CD4-positive, alpha-beta memory T cell (primary cell): ENCODE data around the gene BCAS4. TPM values are rescaled to one million over a fixed set of nuclear protein-coding genes. Genes with fewer than 3 reads are reported as not detected.
A peak's percentile ranks its signal among the peaks of the same experiment; 100 is the strongest.

Experiments
- CTCF ChIA-PET: fragments of 350-600 bp; sonication (Branson Sonifier 250); formaldehyde crosslinking; loops from one replicate; lab custom pipeline; 2021; ENCODE audit warnings: inconsistent platforms; ENCODE audit not compliant: partially characterized antibody; lab: Charles Lee
- POLR2A ChIA-PET: fragments of 350-600 bp; sonication (Branson Sonifier 250); formaldehyde crosslinking; loops from one replicate; lab custom pipeline; 2021; ENCODE audit not compliant: partially characterized antibody; lab: Charles Lee
- DNase-seq, 5 donors: peaks; one replicate each; pipeline versions ENCODE4 v3.0.0 to v3.0.0-alpha.2; 2020 to 2022; ENCODE audit warnings: mixed read lengths in 1 of 5
- H3K27ac ChIP-seq: one replicate; pipeline ENCODE4 v1.7.0; 2013; ENCODE audit warnings: low read depth, low read length
- H3K27me3 ChIP-seq: 2 replicates; pipeline ENCODE4 v1.7.0; 2013; ENCODE audit warnings: mild to moderate bottlenecking, low read length, moderate library complexity; ENCODE audit not compliant: insufficient read depth
- H3K36me3 ChIP-seq: 2 replicates; pipeline ENCODE4 v1.7.0; 2013; ENCODE audit warnings: mild to moderate bottlenecking, low read length, moderate library complexity; ENCODE audit not compliant: insufficient read depth
- H3K4me1 ChIP-seq: 2 replicates; pipeline ENCODE4 v1.7.0; 2013; ENCODE audit warnings: mild to moderate bottlenecking, low read length, moderate library complexity; ENCODE audit not compliant: insufficient read depth
- H3K4me3 ChIP-seq, 2 donors: one replicate each; pipeline ENCODE4 v1.7.0; 2013; ENCODE audit warnings: low read length in 2 of 2, mild to moderate bottlenecking in 1 of 2
- H3K9me3 ChIP-seq, 2 donors: one replicate each; pipeline ENCODE4 v1.7.0; 2013; ENCODE audit warnings: low read length in 2 of 2, control low read depth in 1 of 2; ENCODE audit not compliant: control insufficient read depth in 1 of 2
- H3K27ac Mint-ChIP-seq, 7 donors: one replicate each; pipeline ENCODE4 v1.8.0; 2020 to 2021; ENCODE audit warnings: mixed read lengths in 7 of 7, mild to moderate bottlenecking in 6 of 7, inconsistent platforms in 3 of 7, moderate library complexity in 3 of 7
- H3K27me3 Mint-ChIP-seq, 2 donors: one replicate each; pipeline ENCODE4 v1.8.0; 2020 to 2021; ENCODE audit warnings: mixed read lengths in 2 of 2
- H3K36me3 Mint-ChIP-seq, 2 donors: one replicate each; pipeline ENCODE4 v1.8.0; 2020 to 2021; ENCODE audit warnings: mixed read lengths in 2 of 2, inconsistent platforms in 1 of 2, mild to moderate bottlenecking in 1 of 2
- H3K4me1 Mint-ChIP-seq, 4 donors: one replicate each; pipeline ENCODE4 v1.8.0; 2020 to 2021; ENCODE audit warnings: mixed read lengths in 4 of 4, mild to moderate bottlenecking in 1 of 4
- H3K4me3 Mint-ChIP-seq, 8 donors: one replicate each; pipeline ENCODE4 v1.8.0; 2020 to 2021; ENCODE audit warnings: mixed read lengths in 8 of 8, mild to moderate bottlenecking in 7 of 8, moderate library complexity in 6 of 8, inconsistent platforms in 3 of 8
- H3K9me3 Mint-ChIP-seq, 8 donors: one replicate each; pipeline ENCODE4 v1.8.0; 2020 to 2021; ENCODE audit warnings: mixed read lengths in 8 of 8, mild to moderate bottlenecking in 5 of 8, inconsistent platforms in 3 of 8, moderate library complexity in 1 of 8
- intact Hi-C: fragments of 100-400 bp; cut with micrococcal nuclease; formaldehyde crosslinking; loops from one replicate; pipeline ENCODE4 v1.15.1; 2023
- polyA plus RNA-seq, 2 donors: library from polyadenylated mRNA; unstranded; fragments of 300-500 nt; fragmentation: Illumina TruSeq; gene quantifications; one replicate each; pipeline ENCODE4 v1.2.3, GENCODE V29; 2021
- total RNA-seq, 2 experiments: library from RNA; stranded (reverse); gene quantifications; one replicate each; pipeline ENCODE4 v1.2.3, GENCODE V29; 2021

BCAS4 gene
- total and polyA plus RNA-seq, 4 experiments from 2014 or later, result 10.8 to 17.8 (median 16.1) TPM

DNA sequence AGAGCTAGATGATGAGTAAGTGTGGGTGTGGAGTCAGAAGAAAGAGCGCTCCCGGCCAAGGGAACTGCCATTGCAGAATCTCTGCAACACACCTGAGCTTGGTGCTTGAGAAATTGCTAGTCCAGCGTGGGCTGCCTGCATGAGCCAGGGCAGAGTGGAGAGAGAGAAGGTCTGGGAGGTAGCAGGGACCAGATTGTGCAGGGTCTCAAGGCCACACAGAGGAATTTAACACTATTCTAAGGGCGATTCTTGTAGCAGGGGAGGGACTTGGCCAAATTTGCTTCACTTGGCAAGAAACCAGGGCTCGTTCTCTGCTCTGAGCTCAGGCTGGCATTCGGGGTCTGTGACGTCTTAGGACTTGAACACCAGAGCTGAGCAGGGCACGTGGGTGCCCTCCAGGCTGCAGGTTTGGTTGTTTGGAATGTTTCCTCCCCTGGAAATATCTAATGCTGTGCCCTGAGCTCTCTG, 53.5 kb downstream of the BCAS4 start:
- H3K4me1 ChIP-seq, result peaks cover 8% of the 10 kb centered on the region
- Mint-ChIP-seq H3K4me1 (peaks cover 0 to 1% (median 0%) of the 10 kb centered on the region in 4 donors), H3K27me3 (no peaks in the 10 kb centered on the region), H3K36me3 (no peaks in the 10 kb centered on the region), H3K4me3 (no peak overlapping the region), H3K9me3 (no peaks in the 10 kb centered on the region), H3K27ac (peak overlapping the region in 2 of 7 donors; percentile 9 to 28)
- H3K9me3 ChIP-seq, result no peaks in the 10 kb centered on the region
- DNase-seq, result no peak
- no peak overlapping the region for H3K4me3 ChIP-seq
- no peak overlapping the region for H3K27ac ChIP-seq
- ChIA-PET POLR2A (interaction anchor here (0.6 kb wide), 1 partner anchor 507 kb away, joined by 3 read pairs; no protein-coding TSS in a partner anchor), CTCF (interaction anchor here (0.8 kb wide), 1 partner anchor 83 kb away, joined by 3 read pairs; the partner anchor contains the start of gene ADNP)
- H3K36me3 ChIP-seq, result no peaks in the 10 kb centered on the region
- intact Hi-C loops, result no loop called here
- H3K27me3 ChIP-seq, result no peaks in the 10 kb centered on the region

- H3K4me1 Mint-ChIP-seq, result peaks cover 0 to 1% (median 0%) of the 10 kb centered on the region in 4 donors
- H3K27ac Mint-ChIP-seq, result no peak overlapping the region
- H3K27ac ChIP-seq, result no peak overlapping the region
- CTCF ChIA-PET, result interaction anchor here (0.8 kb wide), 1 partner anchor 82 kb away, joined by 3 read pairs; the partner anchor contains the start of gene ADNP
- H3K27me3 ChIP-seq, result no peaks in the 10 kb centered on the region
- peaks cover 8% of the 10 kb centered on the region for H3K4me1 ChIP-seq
- POLR2A ChIA-PET, result no interaction called here
- no peaks in the 10 kb centered on the region for H3K9me3 ChIP-seq
- H3K36me3 Mint-ChIP-seq, result no peaks in the 10 kb centered on the region
- intact Hi-C loops, result no loop called here
- no peaks in the 10 kb centered on the region for H3K27me3 Mint-ChIP-seq
- no peak overlapping the region for H3K4me3 ChIP-seq
- no peak for DNase-seq
- H3K9me3 Mint-ChIP-seq, result no peaks in the 10 kb centered on the region
- H3K4me3 Mint-ChIP-seq, result no peak overlapping the region
- no peaks in the 10 kb centered on the region for H3K36me3 ChIP-seq
These were observed 54.2 kb downstream of the BCAS4 start for GRCh38 chr20:50848846-50849673.

- no peaks in the 10 kb centered on the region for H3K36me3 Mint-ChIP-seq
- Histone ChIP-seq H3K27me3 (no peaks in the 10 kb centered on the region), H3K4me3 (no peak overlapping the region), H3K27ac (no peak overlapping the region), H3K9me3 (no peaks in the 10 kb centered on the region), H3K4me1 (no peaks in the 10 kb centered on the region), H3K36me3 (no peaks in the 10 kb centered on the region)
- peaks cover 0 to 2% (median under 1%) of the 10 kb centered on the region in 4 donors for H3K4me1 Mint-ChIP-seq
- no peak overlapping the region for H3K4me3 Mint-ChIP-seq
- no peak overlapping the region for H3K27ac Mint-ChIP-seq
- CTCF ChIA-PET, result no interaction called here
- H3K27me3 Mint-ChIP-seq, result no peaks in the 10 kb centered on the region
- peaks cover 0 to 1% (median 0%) of the 10 kb centered on the region in 8 donors for H3K9me3 Mint-ChIP-seq
- no peak for DNase-seq
- POLR2A ChIA-PET, result no interaction called here
- intact Hi-C loops, result no loop called here
These were observed 55.9 kb downstream of the BCAS4 start for GRCh38 chr20:50850721-50851286.

DNA sequence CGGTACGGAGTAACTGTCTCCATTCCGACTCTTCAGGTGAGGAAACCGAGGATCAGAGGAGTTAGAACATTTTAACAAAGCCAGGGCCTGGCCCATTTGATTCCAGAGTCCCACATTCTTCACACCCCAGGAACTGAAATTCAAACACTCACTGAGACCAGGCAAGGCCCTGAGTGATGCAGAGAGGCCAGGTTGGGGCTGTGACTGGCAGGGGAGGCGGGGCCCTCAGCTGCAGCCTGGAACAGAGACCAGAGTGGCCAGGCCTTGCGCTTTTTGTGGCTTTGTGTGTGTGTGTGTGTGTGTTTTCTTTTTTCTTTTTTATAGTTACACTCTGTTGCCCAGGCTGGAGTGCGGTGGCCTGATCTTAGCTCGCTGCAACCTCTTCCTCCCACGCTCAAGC, 57.2 kb downstream of the BCAS4 start:
- CTCF ChIA-PET, result interaction anchor here (0.6 kb wide), 1 partner anchor 65 kb away, joined by 3 read pairs; no protein-coding TSS in a partner anchor
- intact Hi-C loops, result no loop called here
- peak overlapping the region in 1 of 7 donors; percentile 83 for H3K27ac Mint-ChIP-seq

GRCh38 chr20:50854506-50855249, 59.8 kb downstream of the BCAS4 start:
- no peak overlapping the region for H3K4me3 Mint-ChIP-seq
- DNase-seq, result no peak
- no peaks in the 10 kb centered on the region for H3K4me1 ChIP-seq
- H3K36me3 Mint-ChIP-seq, result no peaks in the 10 kb centered on the region
- H3K27me3 Mint-ChIP-seq, result no peaks in the 10 kb centered on the region
- no peaks in the 10 kb centered on the region for H3K27me3 ChIP-seq
- POLR2A ChIA-PET, result no interaction called here
- peaks cover 0 to 2% (median 0%) of the 10 kb centered on the region in 8 donors for H3K9me3 Mint-ChIP-seq
- H3K9me3 ChIP-seq, result no peaks in the 10 kb centered on the region
- H3K4me1 Mint-ChIP-seq, result peaks cover 0 to 2% (median under 1%) of the 10 kb centered on the region in 4 donors
- H3K36me3 ChIP-seq, result no peaks in the 10 kb centered on the region
- intact Hi-C loops, result no loop called here
- H3K4me3 ChIP-seq, result no peak overlapping the region
- H3K27ac ChIP-seq, result no peak overlapping the region
- no peak overlapping the region for H3K27ac Mint-ChIP-seq
- CTCF ChIA-PET, result no interaction called here

More for the DNA sequence above, 57.2 kb downstream of the BCAS4 start:
- Histone ChIP-seq H3K36me3 (no peaks in the 10 kb centered on the region), H3K27ac (no peak overlapping the region), H3K4me3 (no peak overlapping the region), H3K27me3 (no peaks in the 10 kb centered on the region), H3K9me3 (no peaks in the 10 kb centered on the region), H3K4me1 (no peaks in the 10 kb centered on the region)
- Mint-ChIP-seq H3K4me3 (no peak overlapping the region), H3K27me3 (no peaks in the 10 kb centered on the region), H3K4me1 (peaks cover 0 to 2% (median under 1%) of the 10 kb centered on the region in 4 donors), H3K36me3 (no peaks in the 10 kb centered on the region), H3K9me3 (peaks cover 0 to 2% (median 0%) of the 10 kb centered on the region in 8 donors)
- DNase-seq, result no peak
- POLR2A ChIA-PET, result no interaction called here

DNA sequence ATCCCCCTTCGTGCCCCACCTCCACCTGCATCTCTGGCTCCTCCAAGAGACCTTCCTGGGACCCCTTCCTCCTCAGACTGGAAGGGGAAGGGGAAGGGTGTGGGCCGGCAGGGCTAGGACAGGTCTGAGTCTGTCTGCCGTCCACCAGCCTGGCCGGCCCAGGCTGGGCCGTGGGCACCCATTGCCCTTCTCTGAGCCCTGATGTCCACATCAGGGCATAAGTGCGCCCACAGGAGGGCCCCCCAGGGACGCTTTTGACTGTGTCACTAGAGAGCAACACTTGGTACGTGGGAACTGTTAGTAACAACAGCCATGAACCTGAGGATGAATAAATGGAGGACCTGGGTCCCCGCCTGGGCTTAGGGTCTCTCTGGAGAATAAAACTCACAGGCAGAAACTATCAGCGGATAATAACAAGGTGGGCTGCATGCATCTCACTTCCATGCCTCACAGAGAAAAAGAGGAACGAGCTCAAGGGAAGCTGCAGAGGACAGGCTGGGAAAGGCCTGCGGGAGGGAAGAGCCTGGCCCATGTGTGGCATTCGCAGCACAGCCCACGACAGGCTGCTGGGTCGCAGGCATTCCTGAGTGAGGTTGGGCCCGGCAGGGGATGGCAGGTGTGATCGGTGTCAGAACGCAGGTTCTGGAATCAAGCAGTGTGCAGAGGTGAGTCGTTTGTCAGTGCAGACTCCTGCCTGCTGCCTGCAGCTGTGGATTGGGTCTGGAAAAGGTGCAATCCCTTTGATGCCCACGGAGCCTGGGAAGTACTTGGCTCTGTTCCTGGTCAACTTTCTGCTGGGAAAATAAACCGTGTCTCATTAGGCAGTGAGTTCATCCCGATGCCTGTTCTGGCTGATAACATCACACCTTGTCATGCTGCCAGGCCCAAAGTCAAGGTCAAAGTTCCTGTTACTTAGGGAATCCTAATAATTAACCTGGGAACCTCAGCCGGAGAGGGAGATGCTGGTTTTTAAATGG, 60.9 kb downstream of the BCAS4 start:
- ChIA-PET POLR2A (no interaction called here), CTCF (no interaction called here)
- H3K36me3 Mint-ChIP-seq, result no peaks in the 10 kb centered on the region
- peaks cover 0 to 2% (median under 1%) of the 10 kb centered on the region in 4 donors for H3K4me1 Mint-ChIP-seq
- no peaks in the 10 kb centered on the region for H3K9me3 ChIP-seq
- H3K27ac ChIP-seq, result no peak overlapping the region
- H3K27ac Mint-ChIP-seq, result no peak overlapping the region
- intact Hi-C loops, result no loop called here
- DNase-seq, result no peak
- H3K9me3 Mint-ChIP-seq, result peaks cover 0 to 2% (median 0%) of the 10 kb centered on the region in 8 donors
- no peak overlapping the region for H3K4me3 ChIP-seq
- H3K27me3 Mint-ChIP-seq, result no peaks in the 10 kb centered on the region
- H3K4me3 Mint-ChIP-seq, result no peak overlapping the region
- H3K36me3 ChIP-seq, result no peaks in the 10 kb centered on the region
- no peaks in the 10 kb centered on the region for H3K27me3 ChIP-seq
- no peaks in the 10 kb centered on the region for H3K4me1 ChIP-seq
